ENCODE data around the gene ZNF212. TPM values are rescaled to one million over a fixed set of nuclear protein-coding genes. Genes with fewer than 3 reads are reported as not detected.
"Not testable (repeated sequence)": the region's sequence is repeated elsewhere in the genome, so short reads cannot be mapped to it uniquely, and the experiment has no call there.

ZNF212 gene
- total RNA-seq, 6 experiments from 2014 or later: 6.2 to 8.2 (median 6.3) TPM

DNA sequence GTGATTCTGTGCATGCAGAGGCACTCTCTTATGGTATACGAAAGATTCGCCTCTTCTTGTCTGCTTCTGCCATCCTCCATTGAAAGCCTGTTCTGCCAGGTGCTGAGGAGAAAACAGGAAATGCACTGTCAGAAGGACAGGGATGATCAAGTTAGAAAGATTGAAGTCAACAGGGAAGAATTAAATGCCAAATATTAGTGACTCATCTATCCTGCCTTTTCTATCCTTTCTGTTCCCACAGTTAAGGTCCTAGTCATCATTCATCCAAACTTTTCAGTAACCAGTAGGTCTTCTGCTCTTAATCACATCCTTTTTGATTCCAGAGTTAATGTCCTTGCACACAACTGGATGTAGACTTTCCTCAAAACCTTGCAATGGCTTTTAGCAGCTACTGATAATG, 17.7 kb downstream of the ZNF212 start:
- H3K27ac Mint-ChIP-seq: peak overlapping the region; percentile 70
- peaks cover 17% of the 10 kb centered on the region for H3K36me3 Mint-ChIP-seq (ENCODE audit: low read depth)
- peak; percentile 62 for DNase-seq
- no peaks in the 10 kb centered on the region for H3K27me3 Mint-ChIP-seq (ENCODE audit: insufficient read depth)
- H3K9me3 Mint-ChIP-seq: no peaks in the 10 kb centered on the region
- peaks cover 33% of the 10 kb centered on the region for H3K4me1 Mint-ChIP-seq (ENCODE audit: low read depth)
- no peak for TF ChIP-seq CTCF (IDR thresholded peaks at IDR 0.05)
- H3K4me3 Mint-ChIP-seq: no peak overlapping the region

GRCh38 chr7:149261316-149261828, 21.9 kb downstream of the ZNF212 start:
- H3K36me3 Mint-ChIP-seq (ENCODE audit: low read depth): peaks cover 30% of the 10 kb centered on the region
- DNase-seq: peak; percentile 73
- no peak for TF ChIP-seq CTCF (IDR thresholded peaks at IDR 0.05)
- H3K4me3 Mint-ChIP-seq: peak overlapping the region; percentile 91
- peak overlapping the region; percentile 99 for H3K27ac Mint-ChIP-seq
- peaks cover 45% of the 10 kb centered on the region for H3K4me1 Mint-ChIP-seq (ENCODE audit: low read depth)
- H3K27me3 Mint-ChIP-seq (ENCODE audit: insufficient read depth): no peaks in the 10 kb centered on the region
- no peaks in the 10 kb centered on the region for H3K9me3 Mint-ChIP-seq

DNA sequence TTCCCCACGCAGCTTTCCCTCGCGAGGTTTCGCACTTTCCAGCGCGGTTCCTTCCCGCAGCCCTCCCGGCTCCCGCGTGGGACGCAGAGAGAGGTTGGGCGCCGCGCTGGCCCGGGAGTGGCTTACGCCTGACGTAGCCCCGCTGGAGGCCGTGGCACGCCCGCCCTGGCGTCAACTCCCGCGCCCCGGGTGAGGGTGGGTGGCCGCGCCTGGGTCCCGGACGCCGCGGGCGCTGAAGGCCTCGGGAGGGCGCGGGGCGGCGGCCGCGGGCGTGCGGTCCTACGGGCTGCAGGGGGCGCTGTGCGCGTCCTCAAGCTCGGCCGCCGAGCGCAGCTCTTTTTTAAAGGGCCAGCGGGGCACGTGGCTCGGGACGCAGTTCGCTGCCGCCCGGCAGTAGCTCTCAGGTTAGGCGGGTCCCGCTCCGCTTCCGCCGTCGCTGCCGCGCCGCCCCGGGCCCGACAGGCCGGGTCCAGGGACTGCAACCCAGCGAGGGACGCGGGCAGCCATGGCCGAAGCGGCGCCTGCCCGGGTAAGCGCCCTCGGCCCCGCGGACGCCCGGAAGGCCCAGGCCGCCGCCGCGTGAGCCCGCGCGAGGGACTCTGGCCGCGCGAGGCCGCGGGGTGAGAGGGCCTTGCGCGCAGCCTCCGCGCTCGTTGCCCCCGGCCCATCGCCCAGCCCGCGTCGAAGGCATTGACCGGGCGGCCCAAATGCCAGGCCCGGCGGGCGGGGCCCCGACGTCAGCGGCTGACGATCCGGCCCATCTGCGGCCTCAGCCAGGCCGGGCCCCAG, 22.6 kb downstream of the ZNF212 start, which contains the start of gene ZNF783:
TSS of gene ZNF783 (plus strand) at position 368 of the 789 bp plus-strand sequence. CDS start at position 506, 138 bp downstream.
- H3K36me3 Mint-ChIP-seq (ENCODE audit: low read depth): peaks cover 34% of the 10 kb centered on the region
- peak within 1 kb of the TSS; percentile 91 for H3K4me3 Mint-ChIP-seq
- peaks cover 40% of the 10 kb centered on the region for H3K4me1 Mint-ChIP-seq (ENCODE audit: low read depth)
- peak within 1 kb of the TSS; percentile 99 for H3K27ac Mint-ChIP-seq
- H3K27me3 Mint-ChIP-seq (ENCODE audit: insufficient read depth): no peaks in the 10 kb centered on the region
- DNase-seq: peak; percentile 80
- TF ChIP-seq CTCF (IDR thresholded peaks at IDR 0.05): peak; percentile 92
- H3K9me3 Mint-ChIP-seq: no peaks in the 10 kb centered on the region

- Mint-ChIP-seq H3K9me3 (no peaks in the 10 kb centered on the region), H3K4me3 (no peak overlapping the region)
- no peak for TF ChIP-seq CTCF (IDR thresholded peaks at IDR 0.05)
Measured at GRCh38 chr7:149266451-149266850, 27.0 kb downstream of the ZNF212 start.

DNA sequence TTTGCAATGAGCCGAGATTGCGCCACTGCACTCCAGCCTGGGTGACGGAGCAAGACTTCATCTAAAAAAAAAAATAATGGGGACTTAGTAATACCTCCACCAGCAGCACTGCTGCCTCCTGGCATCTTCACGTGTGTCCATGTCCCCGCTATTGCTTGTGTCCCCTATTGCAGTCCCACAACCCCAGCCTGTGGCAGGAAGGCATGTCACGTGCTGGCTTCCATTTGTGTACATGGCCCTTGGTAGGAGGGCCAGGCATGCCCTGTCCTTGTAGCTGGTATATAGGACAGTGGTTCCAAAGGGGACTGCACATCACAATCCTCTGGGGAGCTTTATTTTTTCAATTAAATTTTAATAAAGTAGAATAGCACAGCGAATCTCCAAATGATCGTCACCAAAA, 28.3 kb downstream of the ZNF212 start:
- Mint-ChIP-seq H3K27ac (no peak overlapping the region), H3K27me3 (ENCODE audit: insufficient read depth) (no peaks in the 10 kb centered on the region), H3K9me3 (no peaks in the 10 kb centered on the region), H3K36me3 (ENCODE audit: low read depth) (peaks cover 44% of the 10 kb centered on the region), H3K4me3 (no peak overlapping the region), H3K4me1 (ENCODE audit: low read depth) (peaks cover 12% of the 10 kb centered on the region)
- DNase-seq: no peak
- no peak for TF ChIP-seq CTCF (IDR thresholded peaks at IDR 0.05)

More at GRCh38 chr7:149266451-149266850, 27.0 kb downstream of the ZNF212 start:
- no peak overlapping the region for H3K27ac Mint-ChIP-seq
- H3K27me3 Mint-ChIP-seq (ENCODE audit: insufficient read depth): no peaks in the 10 kb centered on the region
- peaks cover 44% of the 10 kb centered on the region for H3K36me3 Mint-ChIP-seq (ENCODE audit: low read depth)
- H3K4me1 Mint-ChIP-seq (ENCODE audit: low read depth): peaks cover 15% of the 10 kb centered on the region
- DNase-seq: no peak

GRCh38 chr7:149274424-149274823, 35.0 kb downstream of the ZNF212 start:
- H3K27ac Mint-ChIP-seq; H3K4me3 Mint-ChIP-seq; DNase-seq; H3K4me1 Mint-ChIP-seq (ENCODE audit: low read depth); H3K9me3 Mint-ChIP-seq; H3K27me3 Mint-ChIP-seq (ENCODE audit: insufficient read depth): not testable (repeated sequence)
- H3K36me3 Mint-ChIP-seq (ENCODE audit: low read depth): peaks cover 38% of the 10 kb centered on the region
